K562 (cell line): Measurements from ENCODE around the gene MED12. TPM values are rescaled to one million over a fixed set of nuclear protein-coding genes. Genes with fewer than 3 reads are reported as not detected.
A peak's percentile ranks its signal among the peaks of the same experiment; 100 is the strongest.

Experiments used
- BCLAF1 ChIP-seq, 2 experiments: fragments of 450-650 bp in 1 of 2; IDR thresholded peaks; 2 replicates each; pipeline ENCODE4 v1.6.1; 2011 to 2017; ENCODE audit warnings: low read depth in 2 of 2, antibody characterized with exemption in 1 of 2, borderline replicate concordance in 1 of 2, low read length in 1 of 2, mild to moderate bottlenecking in 1 of 2, mixed read lengths in 1 of 2; ENCODE audit not compliant: control insufficient read depth in 1 of 2
- BRF2 ChIP-seq: IDR thresholded peaks from 3 replicates; pipeline ENCODE4 v1.6.1; 2011; ENCODE audit warnings: borderline replicate concordance, mild to moderate bottlenecking; ENCODE audit not compliant: insufficient read length, insufficient read depth
- C11orf30 ChIP-seq: fragments of 450-650 bp; IDR thresholded peaks from 2 replicates; pipeline ENCODE4 v1.6.1; 2016; ENCODE audit warnings: low read depth, mild to moderate bottlenecking
- FOSL1 ChIP-seq: fragments of 200-800 bp; sonication (Bioruptor generic); conservative IDR thresholded peaks from 2 replicates; pipeline ENCODE4 v1.6.1; 2016; ENCODE audit warnings: missing genetic modification characterization, missing compliant biosample characterization
- FOXA3 ChIP-seq, 2 experiments: fragments of 450-650 bp in 1 of 2; sonication (generic) in 1 of 2; formaldehyde crosslinking; IDR thresholded peaks in 1 of 2; conservative IDR thresholded peaks in 1 of 2; 2 replicates each; pipeline versions ENCODE4 v1.4.0 to v1.8.0; 2020 to 2022; ENCODE audit warnings: mild to moderate bottlenecking in 2 of 2, missing genetic modification reagents in 1 of 2
- GABPA ChIP-seq: fragments of 200-800 bp; sonication (Bioruptor generic); conservative IDR thresholded peaks from 2 replicates; pipeline ENCODE4 v1.6.1; 2016; ENCODE audit warnings: low read depth, missing genetic modification characterization, missing compliant biosample characterization
- GTF2E2 ChIP-seq: fragments of 200-800 bp; sonication (Bioruptor generic); IDR thresholded peaks from 2 replicates; pipeline ENCODE4 v1.6.1; 2016; ENCODE audit warnings: missing genetic modification characterization, missing compliant biosample characterization
- HINFP ChIP-seq: fragments of 450-650 bp; conservative IDR thresholded peaks from 2 replicates; pipeline ENCODE4 v1.6.1; 2016; ENCODE audit warnings: missing genetic modification characterization, low read depth, mild to moderate bottlenecking, control low read depth, missing compliant biosample characterization
- HMG20A ChIP-seq: fragments of 450-650 bp; formaldehyde crosslinking; conservative IDR thresholded peaks from 2 replicates; pipeline ENCODE4 v1.4.0; 2020; ENCODE audit warnings: mild to moderate bottlenecking, mixed read lengths
- PHF20 ChIP-seq: fragments of 450-650 bp; IDR thresholded peaks from 2 replicates; pipeline ENCODE4 v1.6.1; 2018; ENCODE audit not compliant: partially characterized antibody
- POLR2G ChIP-seq: fragments of 200-400 bp; formaldehyde crosslinking; IDR thresholded peaks from 2 replicates; pipeline ENCODE4 v1.6.1; 2017; ENCODE audit warnings: low read depth, mild to moderate bottlenecking, antibody characterized with exemption, low read length, moderate library complexity
- SIN3A ChIP-seq, 2 experiments: fragments of 150-350 bp in 1 of 2; IDR thresholded peaks; 2 replicates each; pipeline ENCODE4 v1.6.1; 2011 to 2016; ENCODE audit warnings: borderline replicate concordance in 2 of 2, low read depth in 2 of 2, low read length in 2 of 2, mild to moderate bottlenecking in 2 of 2, moderate library complexity in 2 of 2; ENCODE audit not compliant: control insufficient read depth in 1 of 2
- SP2 ChIP-seq: IDR thresholded peaks from 2 replicates; pipeline ENCODE4 v1.6.1; 2011; ENCODE audit warnings: mild to moderate bottlenecking, low read depth, low read length, moderate library complexity; ENCODE audit not compliant: poor library complexity, severe bottlenecking; ENCODE audit errors: extremely low read depth
- SREBF2 ChIP-seq: sonication (generic); formaldehyde crosslinking; IDR thresholded peaks from 2 replicates; pipeline ENCODE4 v1.4.0; 2020; ENCODE audit warnings: mild to moderate bottlenecking, missing genetic modification reagents
- TAF1 ChIP-seq: IDR thresholded peaks from 2 replicates; pipeline ENCODE4 v1.6.1; 2011; ENCODE audit warnings: mild to moderate bottlenecking, low read length, moderate library complexity; ENCODE audit not compliant: insufficient read depth, control insufficient read depth, severe bottlenecking; ENCODE audit errors: extremely low read depth
- TRIM25 ChIP-seq: fragments of 450-650 bp; IDR thresholded peaks from 2 replicates; pipeline ENCODE4 v1.7.0; 2016; ENCODE audit warnings: borderline replicate concordance
- ZNF695 ChIP-seq: fragments of 450-650 bp; formaldehyde crosslinking; IDR thresholded peaks from 2 replicates; pipeline ENCODE4 v1.4.0; 2020; ENCODE audit warnings: mild to moderate bottlenecking, moderate library complexity
- polyA plus RNA-seq, 8 experiments: library from polyadenylated mRNA; depleted of rRNA in 4 of 8; stranded (reverse) in 5 of 8; unstranded in 3 of 8; fragments of >200 nt; fragmentation: Nextera tagmentation in 2 of 8; fragmentation: Illumina TruSeq in 1 of 8; extraction: Ambion mirVana in 2 of 8; extraction: Trizol in 1 of 8; gene quantifications; 2 replicates each; pipeline versions ENCODE4 v1.2.1 to v1.2.3, GENCODE V29; 2011 to 2014; ENCODE audit warnings: inconsistent platforms in 1 of 8, missing spikeins in 1 of 8
- total RNA-seq, 7 experiments: library from RNA; depleted of rRNA in 6 of 7; stranded (reverse); fragments of >200 nt in 6 of 7; fragmentation: Illumina TruSeq in 2 of 7; extraction: Trizol in 2 of 7; gene quantifications; 2 replicates each; pipeline versions ENCODE4 v1.2.1 to v1.2.3, GENCODE V29; 2011 to 2021; ENCODE audit warnings: low replicate concordance in 1 of 7

The MED12 gene
- total and polyA plus RNA-seq, 9 of the 15 experiments (the other 6 are each of a cell fraction or from before 2014, with no cell fraction given), result 1.6 to 49.7 (median 8.6) TPM

GRCh38 chrX:71118032-71118984 lies at the start of gene MED12 (continued):
- TF ChIP-seq GTF2E2, result peak; percentile 57; the same call in 1 of the 2 replicates
- TF ChIP-seq SIN3A (IDR thresholded peaks at IDR 0.05; ENCODE audit: borderline replicate concordance in 2 of 2, control insufficient read depth in 1 of 2, low read depth in 2 of 2, low read length in 2 of 2), result peak in 1 of 2 experiments; percentile 15; a peak in 1 of 4 replicates
- peak; percentile 82 for TF ChIP-seq POLR2G
- peak; percentile 60 for TF ChIP-seq TAF1
- no peak for TF ChIP-seq SP2
- no peak for TF ChIP-seq PHF20
- no peak for TF ChIP-seq HINFP (tag)
- TF ChIP-seq C11orf30, result peak; percentile 10; the same call in 1 of the 2 replicates
- TF ChIP-seq FOXA3 (CRISPR knock-in tag; conservative IDR thresholded peaks at IDR 0.05 in 1 of 2, IDR thresholded peaks at IDR 0.05 in 1 of 2), result no peak
- TF ChIP-seq FOSL1, result no peak
- no peak for TF ChIP-seq BRF2
- TF ChIP-seq ZNF695 (CRISPR knock-in tag), result no peak
- TF ChIP-seq BCLAF1 (IDR thresholded peaks at IDR 0.05; ENCODE audit: borderline replicate concordance in 1 of 2, control insufficient read depth in 1 of 2, low read depth in 2 of 2, low read length in 1 of 2), result no peak
- TF ChIP-seq TRIM25, result no peak
- TF ChIP-seq HMG20A, result no peak
- TF ChIP-seq SREBF2 (CRISPR knock-in tag), result no peak
- TF ChIP-seq GABPA (tag), result peak; percentile 18; the same call in 1 of the 2 replicates
